WTC11 (cell line): ENCODE data around the gene COIL.

Experiments used
- FOXK1 ChIP-seq: sonication (generic); formaldehyde crosslinking; IDR thresholded peaks from 2 replicates; pipeline ENCODE4 v1.8.0; 2022; ENCODE audit warnings: mild to moderate bottlenecking, moderate library complexity, missing genetic modification reagents
- TF ChIP-seq, protein P1 (sequence below): fragments of 200-600 bp; IDR thresholded peaks from 2 replicates; pipeline ENCODE4 v1.8.0; 2022; ENCODE audit warnings: antibody characterized with exemption
- TF ChIP-seq, protein P2 (sequence below): sonication (generic); formaldehyde crosslinking; IDR thresholded peaks from 2 replicates; pipeline ENCODE4 v1.8.1; 2022; ENCODE audit warnings: low read depth, missing genetic modification reagents, borderline replicate concordance
- TF ChIP-seq, protein P3 (sequence below): sonication (generic); formaldehyde crosslinking; IDR thresholded peaks from 2 replicates; pipeline ENCODE4 v1.8.1; 2022; ENCODE audit warnings: low read depth, mild to moderate bottlenecking, moderate library complexity, missing genetic modification reagents, borderline replicate concordance

DNA sequence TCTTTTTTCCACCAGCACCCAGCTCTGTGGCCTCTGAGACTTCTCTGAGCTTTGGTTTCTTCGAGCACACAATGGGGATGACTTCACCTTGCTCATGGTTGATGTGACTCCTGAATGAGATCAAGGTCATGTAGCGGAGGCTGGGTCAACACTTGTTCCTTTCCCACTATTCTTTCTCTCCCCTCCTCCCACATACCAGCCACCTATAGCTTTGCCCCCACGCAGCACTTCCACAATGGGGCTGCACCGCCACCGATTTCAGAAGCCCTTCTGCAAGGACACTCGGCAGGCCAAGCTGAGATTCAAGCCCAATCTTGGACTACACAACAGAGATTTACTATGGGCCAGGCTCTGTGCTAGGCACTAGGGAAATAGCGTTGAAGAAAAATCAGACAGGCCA, 61.4 kb downstream of the COIL start:
- TF ChIP-seq, protein P1, sequence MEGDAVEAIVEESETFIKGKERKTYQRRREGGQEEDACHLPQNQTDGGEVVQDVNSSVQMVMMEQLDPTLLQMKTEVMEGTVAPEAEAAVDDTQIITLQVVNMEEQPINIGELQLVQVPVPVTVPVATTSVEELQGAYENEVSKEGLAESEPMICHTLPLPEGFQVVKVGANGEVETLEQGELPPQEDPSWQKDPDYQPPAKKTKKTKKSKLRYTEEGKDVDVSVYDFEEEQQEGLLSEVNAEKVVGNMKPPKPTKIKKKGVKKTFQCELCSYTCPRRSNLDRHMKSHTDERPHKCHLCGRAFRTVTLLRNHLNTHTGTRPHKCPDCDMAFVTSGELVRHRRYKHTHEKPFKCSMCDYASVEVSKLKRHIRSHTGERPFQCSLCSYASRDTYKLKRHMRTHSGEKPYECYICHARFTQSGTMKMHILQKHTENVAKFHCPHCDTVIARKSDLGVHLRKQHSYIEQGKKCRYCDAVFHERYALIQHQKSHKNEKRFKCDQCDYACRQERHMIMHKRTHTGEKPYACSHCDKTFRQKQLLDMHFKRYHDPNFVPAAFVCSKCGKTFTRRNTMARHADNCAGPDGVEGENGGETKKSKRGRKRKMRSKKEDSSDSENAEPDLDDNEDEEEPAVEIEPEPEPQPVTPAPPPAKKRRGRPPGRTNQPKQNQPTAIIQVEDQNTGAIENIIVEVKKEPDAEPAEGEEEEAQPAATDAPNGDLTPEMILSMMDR = no peak
- TF ChIP-seq, protein P2, sequence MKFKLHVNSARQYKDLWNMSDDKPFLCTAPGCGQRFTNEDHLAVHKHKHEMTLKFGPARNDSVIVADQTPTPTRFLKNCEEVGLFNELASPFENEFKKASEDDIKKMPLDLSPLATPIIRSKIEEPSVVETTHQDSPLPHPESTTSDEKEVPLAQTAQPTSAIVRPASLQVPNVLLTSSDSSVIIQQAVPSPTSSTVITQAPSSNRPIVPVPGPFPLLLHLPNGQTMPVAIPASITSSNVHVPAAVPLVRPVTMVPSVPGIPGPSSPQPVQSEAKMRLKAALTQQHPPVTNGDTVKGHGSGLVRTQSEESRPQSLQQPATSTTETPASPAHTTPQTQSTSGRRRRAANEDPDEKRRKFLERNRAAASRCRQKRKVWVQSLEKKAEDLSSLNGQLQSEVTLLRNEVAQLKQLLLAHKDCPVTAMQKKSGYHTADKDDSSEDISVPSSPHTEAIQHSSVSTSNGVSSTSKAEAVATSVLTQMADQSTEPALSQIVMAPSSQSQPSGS (CRISPR knock-in tag) = no peak
- no peak for TF ChIP-seq FOXK1 (CRISPR knock-in tag)
- TF ChIP-seq, protein P3, sequence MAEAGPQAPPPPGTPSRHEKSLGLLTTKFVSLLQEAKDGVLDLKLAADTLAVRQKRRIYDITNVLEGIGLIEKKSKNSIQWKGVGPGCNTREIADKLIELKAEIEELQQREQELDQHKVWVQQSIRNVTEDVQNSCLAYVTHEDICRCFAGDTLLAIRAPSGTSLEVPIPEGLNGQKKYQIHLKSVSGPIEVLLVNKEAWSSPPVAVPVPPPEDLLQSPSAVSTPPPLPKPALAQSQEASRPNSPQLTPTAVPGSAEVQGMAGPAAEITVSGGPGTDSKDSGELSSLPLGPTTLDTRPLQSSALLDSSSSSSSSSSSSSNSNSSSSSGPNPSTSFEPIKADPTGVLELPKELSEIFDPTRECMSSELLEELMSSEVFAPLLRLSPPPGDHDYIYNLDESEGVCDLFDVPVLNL (CRISPR knock-in tag) = no peak
